Measurements from ENCODE around the gene SAE1. TPM values are rescaled to one million over a fixed set of nuclear protein-coding genes. Genes with fewer than 3 reads are reported as not detected.
A peak's percentile ranks its signal among the peaks of the same experiment; 100 is the strongest.

SAE1 gene
- total and polyA plus RNA-seq, 12 donors, result 19.0 to 77.6 (median 49.7) TPM

DNA sequence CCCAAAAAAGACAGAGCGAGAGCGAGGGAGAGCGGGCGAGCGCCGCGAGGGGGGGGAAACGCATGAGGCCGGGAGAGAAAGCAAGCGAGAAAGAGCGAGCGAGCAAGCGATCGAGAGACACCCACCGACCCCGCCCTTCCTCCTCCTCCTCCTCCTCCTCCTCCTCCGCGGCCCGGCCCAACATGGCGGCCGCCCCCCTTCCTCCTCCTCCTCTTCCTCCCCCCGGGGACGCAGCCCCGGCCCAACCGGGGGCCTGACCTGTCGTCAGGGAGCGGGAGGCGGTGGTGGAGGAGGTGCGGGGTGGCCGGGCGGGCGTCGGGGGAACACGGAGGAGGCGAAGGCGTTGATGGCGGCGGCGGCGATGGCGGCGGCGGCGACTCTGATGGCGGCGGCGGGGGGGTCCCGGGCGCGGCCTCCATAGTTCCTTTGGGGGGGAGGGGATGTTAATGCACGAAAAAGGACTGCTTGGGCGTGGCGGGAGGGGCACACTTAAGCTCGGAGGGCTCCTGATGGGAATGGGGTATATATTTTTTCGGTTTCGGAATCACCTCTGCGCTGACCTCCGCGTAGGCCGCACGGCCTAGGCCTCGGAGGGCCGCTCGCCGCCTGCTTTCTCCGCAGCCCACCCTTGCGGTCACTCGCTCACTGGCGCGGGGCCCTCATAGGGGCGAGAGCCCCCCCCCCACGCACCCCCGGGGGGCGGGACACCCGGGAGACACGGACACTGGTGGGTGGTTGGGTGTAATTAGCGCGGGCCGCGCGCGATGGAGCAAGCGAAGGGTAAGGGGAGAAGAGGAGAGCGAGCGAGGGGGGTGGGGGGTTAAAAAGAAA lies 18.3 kb upstream of the SAE1 start:
- H3K9me3 ChIP-seq (replicated peaks in 1 of 3), result no peaks in the 10 kb centered on the region
- 0% methylated on average over 31 to 84 of the region's 85 CpGs for WGBS, 4 donors
- H3K4me3 ChIP-seq, result peak overlapping the region; percentile 81 to 99 (median 90)
- H3K27ac ChIP-seq, result peak overlapping the region; percentile 97 to 100 (median 100)
- H3K4me1 ChIP-seq (replicated peaks in 1 of 2), result peaks cover 4 to 29% of the 10 kb centered on the region in 2 donors
- H3K36me3 ChIP-seq (replicated peaks in 1 of 2), result no peaks in the 10 kb centered on the region
- intact Hi-C loops (cut with DNase I), result no loop called here
- peak; percentile 88 to 95 (median 93) for DNase-seq
- peak in 1 of 2 donors; percentile 64 for TF ChIP-seq POLR2A (IDR thresholded peaks at IDR 0.05)
- TF ChIP-seq, protein P1, sequence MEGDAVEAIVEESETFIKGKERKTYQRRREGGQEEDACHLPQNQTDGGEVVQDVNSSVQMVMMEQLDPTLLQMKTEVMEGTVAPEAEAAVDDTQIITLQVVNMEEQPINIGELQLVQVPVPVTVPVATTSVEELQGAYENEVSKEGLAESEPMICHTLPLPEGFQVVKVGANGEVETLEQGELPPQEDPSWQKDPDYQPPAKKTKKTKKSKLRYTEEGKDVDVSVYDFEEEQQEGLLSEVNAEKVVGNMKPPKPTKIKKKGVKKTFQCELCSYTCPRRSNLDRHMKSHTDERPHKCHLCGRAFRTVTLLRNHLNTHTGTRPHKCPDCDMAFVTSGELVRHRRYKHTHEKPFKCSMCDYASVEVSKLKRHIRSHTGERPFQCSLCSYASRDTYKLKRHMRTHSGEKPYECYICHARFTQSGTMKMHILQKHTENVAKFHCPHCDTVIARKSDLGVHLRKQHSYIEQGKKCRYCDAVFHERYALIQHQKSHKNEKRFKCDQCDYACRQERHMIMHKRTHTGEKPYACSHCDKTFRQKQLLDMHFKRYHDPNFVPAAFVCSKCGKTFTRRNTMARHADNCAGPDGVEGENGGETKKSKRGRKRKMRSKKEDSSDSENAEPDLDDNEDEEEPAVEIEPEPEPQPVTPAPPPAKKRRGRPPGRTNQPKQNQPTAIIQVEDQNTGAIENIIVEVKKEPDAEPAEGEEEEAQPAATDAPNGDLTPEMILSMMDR (IDR thresholded peaks at IDR 0.05), result no peak
- no peaks in the 10 kb centered on the region for H3K27me3 ChIP-seq

DNA sequence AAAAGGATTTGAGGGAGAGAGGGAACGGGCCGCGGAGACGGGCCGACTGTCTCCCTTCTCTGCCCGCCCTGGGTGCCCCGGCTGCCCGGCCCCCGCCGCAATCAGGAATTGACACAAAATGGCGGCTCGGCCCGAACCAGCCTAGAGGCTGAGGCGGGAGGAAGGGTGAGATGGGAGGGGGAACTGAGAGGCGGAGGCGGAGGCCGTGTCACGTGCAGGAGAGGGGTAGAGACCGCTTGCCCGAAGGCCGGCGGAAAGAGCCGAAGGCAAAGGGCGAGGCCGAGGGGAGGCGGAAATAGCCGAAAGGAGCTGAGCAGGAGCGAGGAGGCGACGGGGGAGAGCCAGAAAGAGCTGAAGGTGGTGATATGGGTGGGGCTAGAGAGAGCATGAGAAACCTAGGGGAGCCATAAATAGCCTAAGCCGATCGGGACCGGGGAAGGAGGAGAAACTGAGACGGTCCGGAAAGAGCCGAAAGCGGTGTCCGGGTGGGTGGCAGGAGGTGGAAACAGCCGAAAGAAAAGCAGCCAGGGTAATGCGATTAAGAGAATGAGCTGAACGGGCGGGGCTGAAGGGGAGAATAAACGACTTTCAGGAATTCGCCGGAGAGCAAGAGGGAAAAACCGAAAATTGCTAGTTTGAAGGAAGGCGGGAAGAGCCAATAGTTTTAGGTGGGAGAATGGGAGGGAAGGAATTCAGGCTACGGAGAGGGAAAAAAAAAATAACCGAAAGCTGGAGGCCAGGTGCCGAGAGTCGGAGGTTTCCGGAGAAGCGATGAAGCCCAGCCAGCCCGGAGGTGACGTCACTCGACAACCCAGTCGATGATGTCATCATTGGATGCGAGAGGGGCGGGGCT lies 17.4 kb upstream of the SAE1 start, which contains the start of gene ZC3H4:
TSS of gene ZC3H4 (minus strand) at position 780 of the 853 bp plus-strand sequence. CDS start 1,192 bp downstream, outside the sequence.
- peak; percentile 99 to 100 (median 99) for DNase-seq
- intact Hi-C loops (cut with DNase I), result no loop called here
- TF ChIP-seq, protein P1 (IDR thresholded peaks at IDR 0.05), result no peak
- TF ChIP-seq POLR2A (IDR thresholded peaks at IDR 0.05), result peak; percentile 42 to 90
- 0 to 1% (median 0%) methylated on average over 58 to 59 of the region's 59 CpGs for WGBS, 4 donors
- H3K27me3 ChIP-seq, result no peaks in the 10 kb centered on the region
- H3K9me3 ChIP-seq (replicated peaks in 1 of 3), result no peaks in the 10 kb centered on the region
- H3K4me1 ChIP-seq (replicated peaks in 1 of 2), result peaks cover 0 to 21% of the 10 kb centered on the region in 2 donors
- H3K36me3 ChIP-seq (replicated peaks in 1 of 2), result no peaks in the 10 kb centered on the region
- peak within 1 kb of the TSS; percentile 97 to 100 (median 100) for H3K27ac ChIP-seq
- H3K4me3 ChIP-seq, result peak within 1 kb of the TSS; percentile 65 to 99 (median 82)

DNA sequence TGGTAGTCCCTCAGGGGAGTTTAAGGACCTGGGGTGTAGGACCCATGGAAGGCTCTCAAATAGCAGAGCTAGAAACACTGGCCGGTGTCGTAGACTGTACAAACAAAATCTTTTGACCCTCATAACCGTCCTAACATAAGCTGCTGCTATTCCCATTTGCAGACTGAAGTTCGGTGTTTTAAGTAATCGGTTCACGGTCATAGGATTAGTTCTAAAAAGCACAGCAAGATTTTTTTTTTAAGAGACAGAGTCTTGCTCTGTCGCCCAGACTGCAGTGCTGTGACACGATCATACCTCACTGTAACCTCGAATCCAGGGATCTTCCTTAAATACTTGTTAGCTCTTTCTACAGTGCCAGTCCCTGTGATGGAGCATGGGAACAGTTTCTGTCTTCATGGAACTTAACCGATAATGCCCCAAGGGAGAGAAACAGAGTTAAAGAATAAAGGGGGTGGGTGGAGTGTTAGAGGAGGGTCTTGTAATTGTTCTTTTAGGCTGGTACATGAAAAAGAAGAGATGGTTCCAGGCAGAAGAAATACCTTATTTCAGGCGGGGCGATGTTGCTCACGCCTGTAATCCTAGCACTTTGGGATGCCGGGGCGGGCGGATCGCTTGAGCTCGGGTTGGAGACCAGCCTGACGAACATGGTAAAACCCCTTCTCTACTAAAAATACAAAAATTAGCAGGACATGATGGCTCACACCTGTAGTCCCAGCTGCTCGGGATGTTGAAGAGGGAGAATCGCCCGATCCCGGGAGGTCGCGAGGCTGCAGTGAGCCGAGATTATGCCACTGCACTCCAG lies 16.6 kb upstream of the SAE1 start:
- Histone ChIP-seq H3K4me1 (replicated peaks in 1 of 2) (peaks cover 0 to 12% of the 10 kb centered on the region in 2 donors), H3K36me3 (replicated peaks in 1 of 2) (no peaks in the 10 kb centered on the region), H3K9me3 (replicated peaks in 1 of 3) (no peaks in the 10 kb centered on the region), H3K27ac (peak overlapping the region; percentile 97 to 100 (median 100)), H3K4me3 (peak overlapping the region in 2 of 4 donors; percentile 81 to 99), H3K27me3 (no peaks in the 10 kb centered on the region)
- TF ChIP-seq, protein P1 (IDR thresholded peaks at IDR 0.05), result no peak
- TF ChIP-seq POLR2A (IDR thresholded peaks at IDR 0.05), result no peak
- no peak for DNase-seq
- intact Hi-C loops (cut with DNase I), result no loop called here
- 52 to 59% (median 57%) methylated on average over 26 of the region's 26 CpGs for WGBS, 4 donors
